Caco-2 (cell line): ENCODE results near the gene BPGM. TPM values are rescaled to one million over a fixed set of nuclear protein-coding genes. Genes with fewer than 3 reads are reported as not detected.
A peak's percentile ranks its signal among the peaks of the same experiment; 100 is the strongest.

ENCODE experiments used
- BruUV-seq: library from RNA; stranded (reverse); fragments of 400-500 nt; replicated peaks from 2 replicates; lab custom pipeline; 2021; lab: Mats Ljungman, UMichigan
- CTCF ChIA-PET: fragments of 300-600 bp; sonication (Branson Sonifier 250); formaldehyde crosslinking; loops from one replicate; lab custom pipeline; 2022; ENCODE audit warnings: antibody characterized with exemption; lab: Charles Lee
- POLR2A ChIA-PET: fragments of 300-600 bp; sonication (Branson Sonifier 250); formaldehyde crosslinking; loops from one replicate; lab custom pipeline; 2022; ENCODE audit warnings: antibody characterized with exemption; lab: Charles Lee
- DNase-seq, 2 experiments: peaks; one replicate each; pipeline versions ENCODE4 v3.0.0 to v3.0.0-alpha.2; 2020 to 2022
- H3K27me3 ChIP-seq: replicated peaks from 2 replicates; pipeline ENCODE4 v1.6.0; 2011; ENCODE audit warnings: low read length; ENCODE audit not compliant: control insufficient read depth, insufficient read depth
- H3K36me3 ChIP-seq: 2 replicates; pipeline ENCODE4 v1.5.1; 2011; ENCODE audit warnings: low read length; ENCODE audit not compliant: control insufficient read depth, insufficient read depth
- H3K4me1 ChIP-seq: fragments of 250-450 bp; sonication (Bioruptor Pico); 2 replicates; pipeline ENCODE4 v1.5.1; 2020; ENCODE audit warnings: mild to moderate bottlenecking
- H3K4me3 ChIP-seq: 2 replicates; pipeline ENCODE4 v1.5.1; 2011; ENCODE audit warnings: low read depth, mild to moderate bottlenecking, control low read depth, low read length
- H3K9me3 ChIP-seq: fragments of 250-450 bp; sonication (Bioruptor Pico); 2 replicates; pipeline ENCODE4 v1.5.1; 2020; ENCODE audit warnings: mild to moderate bottlenecking, moderate library complexity
- H3K27ac Mint-ChIP-seq: one replicate; pipeline ENCODE4 v1.8.0; 2022; ENCODE audit warnings: mixed read lengths; ENCODE audit not compliant: unreplicated experiment
- H3K27me3 Mint-ChIP-seq: one replicate; pipeline ENCODE4 v1.8.0; 2022; ENCODE audit warnings: mixed read lengths; ENCODE audit not compliant: insufficient read depth, unreplicated experiment
- H3K36me3 Mint-ChIP-seq: one replicate; pipeline ENCODE4 v1.8.0; 2022; ENCODE audit warnings: mild to moderate bottlenecking, mixed read lengths; ENCODE audit not compliant: insufficient read depth, unreplicated experiment
- H3K4me1 Mint-ChIP-seq: one replicate; pipeline ENCODE4 v1.8.0; 2022; ENCODE audit warnings: low read depth, mixed read lengths; ENCODE audit not compliant: unreplicated experiment
- H3K4me3 Mint-ChIP-seq: one replicate; pipeline ENCODE4 v1.8.0; 2022; ENCODE audit warnings: mild to moderate bottlenecking, moderate library complexity, mixed read lengths; ENCODE audit not compliant: unreplicated experiment
- H3K9me3 Mint-ChIP-seq: one replicate; pipeline ENCODE4 v1.8.0; 2022; ENCODE audit warnings: mixed read lengths; ENCODE audit not compliant: unreplicated experiment
- intact Hi-C: fragments of 100-400 bp; cut with micrococcal nuclease; formaldehyde crosslinking; loops from one replicate; pipeline ENCODE4 v1.10.0; 2022; ENCODE audit not compliant: unreplicated experiment
- total RNA-seq: library from RNA; stranded (reverse); gene quantifications from 2 replicates; pipeline ENCODE4 v1.2.3, GENCODE V29; 2022
- TF ChIP-seq, protein P1 (sequence below), 2 experiments: fragments of 200-600 bp in 1 of 2; IDR thresholded peaks; 1 replicate in 1 of 2; 2 replicates in 1 of 2; pipeline versions ENCODE4 v1.5.1 to v1.8.0; 2011 to 2022; ENCODE audit warnings: antibody characterized with exemption in 1 of 2, control low read depth in 1 of 2, inconsistent platforms in 1 of 2, low read depth in 1 of 2, low read length in 1 of 2, mild to moderate bottlenecking in 1 of 2, moderate library complexity in 1 of 2; ENCODE audit not compliant: insufficient read depth in 1 of 2, severe bottlenecking in 1 of 2, unreplicated experiment in 1 of 2

Gene BPGM
- total RNA-seq, 1 experiment from 2014 or later, result 8.1 TPM

DNA sequence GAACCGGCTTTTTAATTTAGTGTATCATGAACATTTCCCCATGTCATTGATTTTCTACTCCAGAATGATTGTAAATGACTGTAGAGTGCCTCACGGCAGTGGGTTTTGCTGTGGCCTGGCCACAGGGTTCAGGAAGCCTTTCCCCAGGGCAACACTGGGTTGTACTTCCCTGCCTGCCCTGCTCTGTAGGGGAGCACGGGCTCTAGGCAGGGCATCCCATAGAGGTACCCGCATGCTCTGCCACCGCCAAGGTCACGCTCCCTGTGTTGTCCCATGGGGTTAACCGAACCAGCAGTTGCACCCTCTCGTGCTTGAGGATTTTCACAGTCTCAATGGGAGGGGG lies 63.8 kb downstream of the BPGM start:
- H3K9me3 Mint-ChIP-seq, result no peaks in the 10 kb centered on the region
- ChIA-PET CTCF (interaction anchor here (1.0 kb wide), 2 partner anchors 17 to 20 kb away, joined by 3 to 9 read pairs; no protein-coding TSS in a partner anchor), POLR2A (no interaction called here)
- no peaks in the 10 kb centered on the region for H3K27me3 Mint-ChIP-seq
- H3K36me3 ChIP-seq, result no peaks in the 10 kb centered on the region
- H3K4me1 ChIP-seq, result peaks cover 31% of the 10 kb centered on the region
- no peaks in the 10 kb centered on the region for H3K27me3 ChIP-seq
- no peak for DNase-seq
- intact Hi-C loops, result loop anchor here (2.0 kb wide), 2 partner anchors 20 to 68 kb away; partner anchors contain the start of gene CALD1
- H3K27ac Mint-ChIP-seq, result peak overlapping the region; percentile 78
- H3K9me3 ChIP-seq, result no peaks in the 10 kb centered on the region
- BruUV-seq, result no TSS peak
- H3K4me3 ChIP-seq, result no peak overlapping the region
- peak overlapping the region; percentile 11 for H3K4me3 Mint-ChIP-seq
- no peaks in the 10 kb centered on the region for H3K36me3 Mint-ChIP-seq
- TF ChIP-seq, protein P1, sequence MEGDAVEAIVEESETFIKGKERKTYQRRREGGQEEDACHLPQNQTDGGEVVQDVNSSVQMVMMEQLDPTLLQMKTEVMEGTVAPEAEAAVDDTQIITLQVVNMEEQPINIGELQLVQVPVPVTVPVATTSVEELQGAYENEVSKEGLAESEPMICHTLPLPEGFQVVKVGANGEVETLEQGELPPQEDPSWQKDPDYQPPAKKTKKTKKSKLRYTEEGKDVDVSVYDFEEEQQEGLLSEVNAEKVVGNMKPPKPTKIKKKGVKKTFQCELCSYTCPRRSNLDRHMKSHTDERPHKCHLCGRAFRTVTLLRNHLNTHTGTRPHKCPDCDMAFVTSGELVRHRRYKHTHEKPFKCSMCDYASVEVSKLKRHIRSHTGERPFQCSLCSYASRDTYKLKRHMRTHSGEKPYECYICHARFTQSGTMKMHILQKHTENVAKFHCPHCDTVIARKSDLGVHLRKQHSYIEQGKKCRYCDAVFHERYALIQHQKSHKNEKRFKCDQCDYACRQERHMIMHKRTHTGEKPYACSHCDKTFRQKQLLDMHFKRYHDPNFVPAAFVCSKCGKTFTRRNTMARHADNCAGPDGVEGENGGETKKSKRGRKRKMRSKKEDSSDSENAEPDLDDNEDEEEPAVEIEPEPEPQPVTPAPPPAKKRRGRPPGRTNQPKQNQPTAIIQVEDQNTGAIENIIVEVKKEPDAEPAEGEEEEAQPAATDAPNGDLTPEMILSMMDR (IDR thresholded peaks at IDR 0.05; ENCODE audit: insufficient read depth in 1 of 2, low read depth in 1 of 2, low read length in 1 of 2, severe bottlenecking in 1 of 2, unreplicated experiment in 1 of 2), result no peak
- H3K4me1 Mint-ChIP-seq, result peaks cover 31% of the 10 kb centered on the region

DNA sequence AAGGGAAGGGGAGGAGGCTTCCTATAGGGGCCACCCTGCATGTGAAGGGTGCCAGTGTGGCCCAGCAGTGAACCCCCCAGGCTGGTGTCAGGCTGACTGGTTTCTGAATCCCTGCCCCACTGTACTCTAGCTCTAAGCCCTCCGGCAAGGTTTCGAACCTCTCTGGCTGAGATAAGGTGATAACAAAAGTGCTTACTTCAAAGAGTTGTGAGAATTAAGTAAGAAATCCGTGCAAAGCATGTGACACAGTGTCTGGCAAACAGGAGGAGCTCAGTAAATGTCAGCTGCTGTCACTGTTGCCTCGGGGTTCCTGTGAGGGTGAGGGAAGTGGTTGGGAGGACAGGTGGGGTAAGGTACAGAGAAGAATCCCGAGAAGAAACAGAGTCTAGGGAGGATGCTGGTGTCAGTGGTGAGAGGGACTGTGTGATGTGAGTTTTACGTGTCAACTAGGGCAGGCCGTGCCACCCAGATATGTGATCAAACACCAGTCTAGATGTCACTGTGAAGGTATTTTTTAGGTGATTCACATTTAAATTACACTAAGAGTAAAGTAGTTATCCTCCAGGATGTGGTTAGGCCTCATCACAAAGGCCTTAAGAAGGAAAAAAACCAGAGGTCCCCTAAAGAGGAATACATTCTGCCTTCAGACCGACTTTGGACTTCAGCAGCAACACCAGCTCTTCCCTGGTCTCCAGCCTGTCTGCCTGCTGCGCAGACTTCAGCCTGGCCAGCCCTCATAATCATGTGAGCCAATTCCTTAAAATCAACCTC lies 64.4 kb downstream of the BPGM start:
- TSS peak; percentile 75 for BruUV-seq
- H3K36me3 ChIP-seq, result no peaks in the 10 kb centered on the region
- H3K9me3 ChIP-seq, result no peaks in the 10 kb centered on the region
- H3K4me1 ChIP-seq, result peaks cover 28% of the 10 kb centered on the region
- no peaks in the 10 kb centered on the region for H3K36me3 Mint-ChIP-seq
- peak; percentile 81 to 87 for DNase-seq
- ChIA-PET CTCF (interaction anchor here (0.6 to 1.0 kb wide), 3 partner anchors 17 to 21 kb away, joined by 3 to 9 read pairs (median 4); no protein-coding TSS in a partner anchor), POLR2A (no interaction called here)
- peaks cover 31% of the 10 kb centered on the region for H3K4me1 Mint-ChIP-seq
- no peak overlapping the region for H3K4me3 ChIP-seq
- no peaks in the 10 kb centered on the region for H3K27me3 ChIP-seq
- peak overlapping the region; percentile 11 for H3K4me3 Mint-ChIP-seq
- TF ChIP-seq, protein P1 (IDR thresholded peaks at IDR 0.05; ENCODE audit: insufficient read depth in 1 of 2, low read depth in 1 of 2, low read length in 1 of 2, severe bottlenecking in 1 of 2, unreplicated experiment in 1 of 2), result no peak
- peak overlapping the region; percentile 78 for H3K27ac Mint-ChIP-seq
- intact Hi-C loops, result loop anchor here (2.0 kb wide), 2 partner anchors 20 to 68 kb away; partner anchors contain the start of gene CALD1
- H3K27me3 Mint-ChIP-seq, result no peaks in the 10 kb centered on the region
- H3K9me3 Mint-ChIP-seq, result no peaks in the 10 kb centered on the region

DNA sequence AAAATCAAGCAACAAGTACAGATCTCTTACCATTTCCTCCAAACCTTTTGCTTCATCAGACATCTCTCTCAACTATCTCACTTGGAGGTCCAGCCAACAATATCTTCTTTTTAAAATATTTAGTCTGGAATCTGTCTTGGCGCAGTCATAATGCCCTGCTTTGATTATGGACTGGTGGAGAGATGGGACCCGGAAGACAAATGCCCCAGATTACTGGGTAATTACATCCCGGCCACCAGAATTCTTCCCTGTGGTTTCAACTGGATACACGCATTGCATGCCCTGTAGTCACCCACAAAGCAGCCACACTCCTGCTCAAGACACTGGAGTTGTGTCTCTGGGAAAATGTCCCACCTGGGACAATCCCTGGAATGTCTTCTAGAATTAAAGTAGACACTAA lies 65.5 kb downstream of the BPGM start:
- Histone ChIP-seq H3K27me3 (no peaks in the 10 kb centered on the region), H3K4me3 (no peak overlapping the region), H3K36me3 (no peaks in the 10 kb centered on the region), H3K9me3 (no peaks in the 10 kb centered on the region), H3K4me1 (peaks cover 19% of the 10 kb centered on the region)
- Mint-ChIP-seq H3K9me3 (no peaks in the 10 kb centered on the region), H3K27me3 (no peaks in the 10 kb centered on the region), H3K27ac (peak overlapping the region; percentile 78), H3K36me3 (no peaks in the 10 kb centered on the region), H3K4me3 (no peak overlapping the region), H3K4me1 (peaks cover 31% of the 10 kb centered on the region)
- BruUV-seq, result TSS peak; percentile 17
- TF ChIP-seq, protein P1 (IDR thresholded peaks at IDR 0.05; ENCODE audit: insufficient read depth in 1 of 2, low read depth in 1 of 2, low read length in 1 of 2, severe bottlenecking in 1 of 2, unreplicated experiment in 1 of 2), result no peak
- ChIA-PET POLR2A (no interaction called here), CTCF (no interaction called here)
- intact Hi-C loops, result no loop called here
- DNase-seq, result no peak
